HepG2 (cell line): ENCODE results near the gene ALOXE3. TPM values are rescaled to one million over a fixed set of nuclear protein-coding genes. Genes with fewer than 3 reads are reported as not detected.

Source experiments
- ARNTL ChIP-seq: sonication (generic); formaldehyde crosslinking; IDR thresholded peaks from 2 replicates; pipeline ENCODE4 v1.4.0; 2020; ENCODE audit warnings: mild to moderate bottlenecking, missing genetic modification reagents
- CREB1 ChIP-seq, 2 experiments: fragments of 450-650 bp in 1 of 2; IDR thresholded peaks; 2 replicates each; pipeline ENCODE4 v1.6.1; 2016 to 2017; ENCODE audit warnings: control low read depth in 1 of 2, mild to moderate bottlenecking in 1 of 2, missing compliant biosample characterization in 1 of 2, missing genetic modification characterization in 1 of 2
- DNMT1 ChIP-seq: sonication (generic); formaldehyde crosslinking; IDR thresholded peaks from 2 replicates; pipeline ENCODE4 v1.5.1; 2020; ENCODE audit warnings: mild to moderate bottlenecking, missing genetic modification reagents
- EP300 ChIP-seq, 3 experiments: sonication (generic) in 1 of 3; formaldehyde crosslinking in 1 of 3; IDR thresholded peaks; 2 replicates each; pipeline versions ENCODE4 v1.5.1 to v1.6.1; 2011 to 2020; ENCODE audit warnings: low read depth in 2 of 3, low read length in 2 of 3, borderline replicate concordance in 1 of 3, improper control_type of control experiment in 1 of 3, mild to moderate bottlenecking in 1 of 3, missing genetic modification reagents in 1 of 3, moderate library complexity in 1 of 3
- RCOR2 ChIP-seq: IDR thresholded peaks from 2 replicates; pipeline ENCODE4 v1.6.1; 2016; ENCODE audit warnings: missing biosample characterization, missing genetic modification reagents
- SMYD3 ChIP-seq: sonication (generic); formaldehyde crosslinking; IDR thresholded peaks from 2 replicates; pipeline ENCODE4 v1.8.1; 2023; ENCODE audit warnings: mild to moderate bottlenecking, missing genetic modification reagents
- SNAPC4 ChIP-seq: sonication (generic); formaldehyde crosslinking; IDR thresholded peaks from 2 replicates; pipeline ENCODE4 v1.4.0; 2020; ENCODE audit warnings: mild to moderate bottlenecking, missing genetic modification reagents
- TCF7L2 ChIP-seq: IDR thresholded peaks from 2 replicates; pipeline ENCODE4 v1.6.1; 2011; ENCODE audit warnings: mild to moderate bottlenecking, low read depth, low read length, moderate library complexity
- ZFP1 ChIP-seq: IDR thresholded peaks from 2 replicates; pipeline ENCODE4 v1.6.1; 2016
- ZHX1 ChIP-seq: sonication (generic); formaldehyde crosslinking; IDR thresholded peaks from 2 replicates; pipeline ENCODE4 v1.8.1; 2022; ENCODE audit warnings: low read depth, mild to moderate bottlenecking, missing genetic modification reagents
- ZNF33A ChIP-seq: sonication (generic); formaldehyde crosslinking; IDR thresholded peaks from 2 replicates; pipeline ENCODE4 v1.5.1; 2020; ENCODE audit warnings: missing genetic modification reagents, mild to moderate bottlenecking, moderate library complexity, borderline replicate concordance
- ZNF672 ChIP-seq: sonication (generic); formaldehyde crosslinking; IDR thresholded peaks from 2 replicates; pipeline ENCODE4 v1.8.1; 2022; ENCODE audit warnings: missing genetic modification reagents
- ZNF891 ChIP-seq: sonication (generic); formaldehyde crosslinking; IDR thresholded peaks from 2 replicates; pipeline ENCODE4 v1.5.0; 2020; ENCODE audit warnings: mild to moderate bottlenecking, missing genetic modification reagents
- polyA plus RNA-seq, 8 experiments: library from polyadenylated mRNA; depleted of rRNA in 3 of 8; stranded (reverse) in 7 of 8; unstranded in 1 of 8; fragments of >200 nt; fragmentation: Illumina TruSeq in 4 of 8; extraction: Trizol in 4 of 8; gene quantifications; 2 replicates each; pipeline versions ENCODE4 v1.2.1 to v1.2.3, GENCODE V29; 2011 to 2016; ENCODE audit warnings: low read depth in 4 of 8, missing spikeins in 1 of 8, mixed read lengths in 1 of 8; ENCODE audit not compliant: insufficient read depth in 1 of 8
- total RNA-seq, 5 experiments: library from RNA; depleted of rRNA; stranded (reverse); fragments of >200 nt; fragmentation: Illumina TruSeq; extraction: Trizol; gene quantifications; 2 replicates each; pipeline ENCODE4 v1.2.3, GENCODE V29; 2016; ENCODE audit warnings: low read depth in 1 of 5
- TF ChIP-seq, protein P1 (sequence below): sonication (generic); formaldehyde crosslinking; IDR thresholded peaks from 2 replicates; pipeline ENCODE4 v1.4.0; 2020; ENCODE audit warnings: missing genetic modification reagents
- TF ChIP-seq, protein P2 (sequence below): IDR thresholded peaks from 2 replicates; pipeline ENCODE4 v1.6.1; 2016
- TF ChIP-seq, protein P3 (sequence below): sonication (generic); formaldehyde crosslinking; IDR thresholded peaks from 2 replicates; pipeline ENCODE4 v1.4.0; 2020; ENCODE audit warnings: missing genetic modification reagents

Gene ALOXE3
- total and polyA plus RNA-seq, 2 of the 13 experiments (the other 11 are each of a cell fraction or from before 2014, with no cell fraction given): 0.07 TPM; not detected in 1

GRCh38 chr17:8125947-8126490 lies 7.7 kb upstream of the ALOXE3 start (continued):
- TF ChIP-seq SNAPC4 (CRISPR knock-in tag) (no peak), CREB1 (IDR thresholded peaks at IDR 0.05) (no peak), CREB1 (CRISPR knock-in tag; IDR thresholded peaks at IDR 0.05) (no peak), ZNF891 (0 out of 2 replicates have a peak, but pooled peaks have one; percentile 9), ZHX1 (CRISPR knock-in tag) (no peak), DNMT1 (CRISPR knock-in tag) (no peak), ARNTL (CRISPR knock-in tag) (no peak), ZFP1 (no peak), ZNF672 (CRISPR knock-in tag) (no peak), ZNF33A (CRISPR knock-in tag) (no peak), RCOR2 (CRISPR knock-in tag) (no peak), TCF7L2 (no peak), EP300 (IDR thresholded peaks at IDR 0.05; ENCODE audit: low read depth in 2 of 2, low read length in 2 of 2) (no peak), EP300 (CRISPR knock-in tag; IDR thresholded peaks at IDR 0.05; ENCODE audit: borderline replicate concordance) (no peak), SMYD3 (CRISPR knock-in tag) (no peak)
- TF ChIP-seq, protein P1, sequence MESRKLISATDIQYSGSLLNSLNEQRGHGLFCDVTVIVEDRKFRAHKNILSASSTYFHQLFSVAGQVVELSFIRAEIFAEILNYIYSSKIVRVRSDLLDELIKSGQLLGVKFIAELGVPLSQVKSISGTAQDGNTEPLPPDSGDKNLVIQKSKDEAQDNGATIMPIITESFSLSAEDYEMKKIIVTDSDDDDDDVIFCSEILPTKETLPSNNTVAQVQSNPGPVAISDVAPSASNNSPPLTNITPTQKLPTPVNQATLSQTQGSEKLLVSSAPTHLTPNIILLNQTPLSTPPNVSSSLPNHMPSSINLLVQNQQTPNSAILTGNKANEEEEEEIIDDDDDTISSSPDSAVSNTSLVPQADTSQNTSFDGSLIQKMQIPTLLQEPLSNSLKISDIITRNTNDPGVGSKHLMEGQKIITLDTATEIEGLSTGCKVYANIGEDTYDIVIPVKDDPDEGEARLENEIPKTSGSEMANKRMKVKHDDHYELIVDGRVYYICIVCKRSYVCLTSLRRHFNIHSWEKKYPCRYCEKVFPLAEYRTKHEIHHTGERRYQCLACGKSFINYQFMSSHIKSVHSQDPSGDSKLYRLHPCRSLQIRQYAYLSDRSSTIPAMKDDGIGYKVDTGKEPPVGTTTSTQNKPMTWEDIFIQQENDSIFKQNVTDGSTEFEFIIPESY: no peak
- TF ChIP-seq, protein P2, sequence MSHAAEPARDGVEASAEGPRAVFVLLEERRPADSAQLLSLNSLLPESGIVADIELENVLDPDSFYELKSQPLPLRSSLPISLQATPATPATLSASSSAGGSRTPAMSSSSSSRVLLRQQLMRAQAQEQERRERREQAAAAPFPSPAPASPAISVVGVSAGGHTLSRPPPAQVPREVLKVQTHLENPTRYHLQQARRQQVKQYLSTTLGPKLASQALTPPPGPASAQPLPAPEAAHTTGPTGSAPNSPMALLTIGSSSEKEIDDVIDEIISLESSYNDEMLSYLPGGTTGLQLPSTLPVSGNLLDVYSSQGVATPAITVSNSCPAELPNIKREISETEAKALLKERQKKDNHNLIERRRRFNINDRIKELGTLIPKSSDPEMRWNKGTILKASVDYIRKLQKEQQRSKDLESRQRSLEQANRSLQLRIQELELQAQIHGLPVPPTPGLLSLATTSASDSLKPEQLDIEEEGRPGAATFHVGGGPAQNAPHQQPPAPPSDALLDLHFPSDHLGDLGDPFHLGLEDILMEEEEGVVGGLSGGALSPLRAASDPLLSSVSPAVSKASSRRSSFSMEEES: no peak
- TF ChIP-seq, protein P3, sequence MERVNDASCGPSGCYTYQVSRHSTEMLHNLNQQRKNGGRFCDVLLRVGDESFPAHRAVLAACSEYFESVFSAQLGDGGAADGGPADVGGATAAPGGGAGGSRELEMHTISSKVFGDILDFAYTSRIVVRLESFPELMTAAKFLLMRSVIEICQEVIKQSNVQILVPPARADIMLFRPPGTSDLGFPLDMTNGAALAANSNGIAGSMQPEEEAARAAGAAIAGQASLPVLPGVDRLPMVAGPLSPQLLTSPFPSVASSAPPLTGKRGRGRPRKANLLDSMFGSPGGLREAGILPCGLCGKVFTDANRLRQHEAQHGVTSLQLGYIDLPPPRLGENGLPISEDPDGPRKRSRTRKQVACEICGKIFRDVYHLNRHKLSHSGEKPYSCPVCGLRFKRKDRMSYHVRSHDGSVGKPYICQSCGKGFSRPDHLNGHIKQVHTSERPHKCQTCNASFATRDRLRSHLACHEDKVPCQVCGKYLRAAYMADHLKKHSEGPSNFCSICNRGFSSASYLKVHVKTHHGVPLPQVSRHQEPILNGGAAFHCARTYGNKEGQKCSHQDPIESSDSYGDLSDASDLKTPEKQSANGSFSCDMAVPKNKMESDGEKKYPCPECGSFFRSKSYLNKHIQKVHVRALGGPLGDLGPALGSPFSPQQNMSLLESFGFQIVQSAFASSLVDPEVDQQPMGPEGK (CRISPR knock-in tag): peak; percentile 33; the same call in 1 of the 2 replicates
